Breast epithelium (tissue), 3 donors: Measurements from ENCODE around the gene PPM1H.

Source experiments
- POLR2A ChIP-seq: fragments of 450-650 bp; IDR thresholded peaks from one replicate; pipeline ENCODE4 v1.6.1; 2016; ENCODE audit warnings: antibody characterized with exemption, mild to moderate bottlenecking, moderate library complexity
- TF ChIP-seq, protein P1 (sequence below), 3 donors: fragments of 450-650 bp; IDR thresholded peaks; one replicate each; pipeline ENCODE4 v1.5.1; 2016 to 2017; ENCODE audit warnings: antibody characterized with exemption in 3 of 3, mild to moderate bottlenecking in 3 of 3, moderate library complexity in 3 of 3

DNA sequence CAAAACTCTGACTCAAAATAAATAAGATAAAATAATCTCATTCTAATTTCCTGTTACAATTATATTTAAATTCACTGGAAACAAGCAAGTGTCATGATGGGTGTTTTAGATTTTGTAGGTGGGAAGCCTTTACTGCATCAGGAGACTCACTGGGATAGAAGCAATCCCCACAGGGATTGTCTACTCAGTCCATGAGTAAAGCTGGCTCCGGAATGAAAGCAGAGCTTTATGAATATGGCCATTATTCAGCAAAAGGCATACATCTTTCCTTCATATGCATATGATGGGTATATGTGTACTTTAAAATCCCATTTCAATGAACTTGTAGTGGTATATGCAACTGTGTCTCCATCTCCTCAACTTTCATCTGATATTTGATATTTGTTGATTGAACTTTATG, 25.4 kb upstream of the PPM1H start:
- TF ChIP-seq, protein P1, sequence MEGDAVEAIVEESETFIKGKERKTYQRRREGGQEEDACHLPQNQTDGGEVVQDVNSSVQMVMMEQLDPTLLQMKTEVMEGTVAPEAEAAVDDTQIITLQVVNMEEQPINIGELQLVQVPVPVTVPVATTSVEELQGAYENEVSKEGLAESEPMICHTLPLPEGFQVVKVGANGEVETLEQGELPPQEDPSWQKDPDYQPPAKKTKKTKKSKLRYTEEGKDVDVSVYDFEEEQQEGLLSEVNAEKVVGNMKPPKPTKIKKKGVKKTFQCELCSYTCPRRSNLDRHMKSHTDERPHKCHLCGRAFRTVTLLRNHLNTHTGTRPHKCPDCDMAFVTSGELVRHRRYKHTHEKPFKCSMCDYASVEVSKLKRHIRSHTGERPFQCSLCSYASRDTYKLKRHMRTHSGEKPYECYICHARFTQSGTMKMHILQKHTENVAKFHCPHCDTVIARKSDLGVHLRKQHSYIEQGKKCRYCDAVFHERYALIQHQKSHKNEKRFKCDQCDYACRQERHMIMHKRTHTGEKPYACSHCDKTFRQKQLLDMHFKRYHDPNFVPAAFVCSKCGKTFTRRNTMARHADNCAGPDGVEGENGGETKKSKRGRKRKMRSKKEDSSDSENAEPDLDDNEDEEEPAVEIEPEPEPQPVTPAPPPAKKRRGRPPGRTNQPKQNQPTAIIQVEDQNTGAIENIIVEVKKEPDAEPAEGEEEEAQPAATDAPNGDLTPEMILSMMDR (IDR thresholded peaks at IDR 0.05): no peak
- TF ChIP-seq POLR2A: no peak
